Measurements from ENCODE around the gene AMIGO3.

DNA sequence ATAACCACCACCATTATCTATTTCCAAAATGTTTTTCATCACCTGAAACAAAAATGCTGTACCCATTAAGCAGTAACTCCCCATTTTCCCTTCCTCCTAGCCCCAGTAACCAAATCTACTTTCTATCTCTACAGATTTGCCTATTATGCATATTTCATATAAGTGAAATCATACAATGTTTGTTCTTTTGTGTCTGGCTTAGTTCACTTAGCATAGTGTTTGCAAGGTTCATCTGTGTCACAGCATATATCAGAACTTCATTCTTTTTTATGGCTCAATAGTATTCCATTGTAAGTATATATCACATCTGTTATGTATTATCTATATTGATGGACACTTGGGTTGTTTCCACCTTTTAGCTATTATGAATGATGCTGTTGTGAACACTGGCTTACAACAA, 20.9 kb upstream of the AMIGO3 start:
- TF ChIP-seq, protein P1, sequence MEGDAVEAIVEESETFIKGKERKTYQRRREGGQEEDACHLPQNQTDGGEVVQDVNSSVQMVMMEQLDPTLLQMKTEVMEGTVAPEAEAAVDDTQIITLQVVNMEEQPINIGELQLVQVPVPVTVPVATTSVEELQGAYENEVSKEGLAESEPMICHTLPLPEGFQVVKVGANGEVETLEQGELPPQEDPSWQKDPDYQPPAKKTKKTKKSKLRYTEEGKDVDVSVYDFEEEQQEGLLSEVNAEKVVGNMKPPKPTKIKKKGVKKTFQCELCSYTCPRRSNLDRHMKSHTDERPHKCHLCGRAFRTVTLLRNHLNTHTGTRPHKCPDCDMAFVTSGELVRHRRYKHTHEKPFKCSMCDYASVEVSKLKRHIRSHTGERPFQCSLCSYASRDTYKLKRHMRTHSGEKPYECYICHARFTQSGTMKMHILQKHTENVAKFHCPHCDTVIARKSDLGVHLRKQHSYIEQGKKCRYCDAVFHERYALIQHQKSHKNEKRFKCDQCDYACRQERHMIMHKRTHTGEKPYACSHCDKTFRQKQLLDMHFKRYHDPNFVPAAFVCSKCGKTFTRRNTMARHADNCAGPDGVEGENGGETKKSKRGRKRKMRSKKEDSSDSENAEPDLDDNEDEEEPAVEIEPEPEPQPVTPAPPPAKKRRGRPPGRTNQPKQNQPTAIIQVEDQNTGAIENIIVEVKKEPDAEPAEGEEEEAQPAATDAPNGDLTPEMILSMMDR (conservative IDR thresholded peaks at IDR 0.05), result no peak
- no peak for TF ChIP-seq EZH2 (IDR thresholded peaks at IDR 0.05; ENCODE audit: low read depth)
